Natural killer cell treated with Interleukin-12 subunit alpha and Interleukin-12 subunit beta and Interleukin-15 and Interleukin-18, amount 100 ng/mL, for 72 hours (primary cell): ENCODE results near the gene ZBTB44. TPM values are rescaled to one million over a fixed set of nuclear protein-coding genes. Genes with fewer than 3 reads are reported as not detected.
A peak's percentile ranks its signal among the peaks of the same experiment; 100 is the strongest.
"Not testable (repeated sequence)": the region's sequence is repeated elsewhere in the genome, so short reads cannot be mapped to it uniquely, and the experiment has no call there.

Experiments used
- ATAC-seq, 2 donors: fragments of 150-1000 bp; cut with Tn5 transposase in 1 of 2; sonication (Bioruptor Pico), chemical (Tn5 transposase) in 1 of 2; 2 replicates each; pipeline ENCODE4 v1.10.0; 2021
- DNase-seq: peaks from one replicate; pipeline ENCODE4 v3.0.0; 2022; ENCODE audit warnings: low spot score
- H3K27ac Mint-ChIP-seq, 2 donors: 1 replicate in 1 of 2; 2 replicates in 1 of 2; pipeline ENCODE4 v1.8.0; 2022; ENCODE audit warnings: mixed read lengths in 2 of 2, mild to moderate bottlenecking in 1 of 2, moderate library complexity in 1 of 2
- H3K27me3 Mint-ChIP-seq, 2 donors: 1 replicate in 1 of 2; 2 replicates in 1 of 2; pipeline ENCODE4 v1.8.0; 2022; ENCODE audit warnings: mixed read lengths in 2 of 2
- H3K36me3 Mint-ChIP-seq: one replicate; pipeline ENCODE4 v1.8.0; 2022; ENCODE audit warnings: mixed read lengths
- H3K4me1 Mint-ChIP-seq, 2 donors: 1 replicate in 1 of 2; 2 replicates in 1 of 2; pipeline ENCODE4 v1.8.0; 2022; ENCODE audit warnings: low read depth in 2 of 2, mixed read lengths in 2 of 2, mild to moderate bottlenecking in 1 of 2
- H3K4me3 Mint-ChIP-seq: one replicate; pipeline ENCODE4 v1.8.0; 2022; ENCODE audit warnings: mixed read lengths
- H3K9me3 Mint-ChIP-seq: 2 replicates; pipeline ENCODE4 v1.8.0; 2022; ENCODE audit warnings: mixed read lengths
- total RNA-seq, 2 donors: library from RNA; stranded (reverse); gene quantifications; one replicate each; pipeline ENCODE4 v1.2.3, GENCODE V29; 2022

Gene ZBTB44
- total RNA-seq, 2 donors from 2014 or later: 28.5 to 48.5 TPM

DNA sequence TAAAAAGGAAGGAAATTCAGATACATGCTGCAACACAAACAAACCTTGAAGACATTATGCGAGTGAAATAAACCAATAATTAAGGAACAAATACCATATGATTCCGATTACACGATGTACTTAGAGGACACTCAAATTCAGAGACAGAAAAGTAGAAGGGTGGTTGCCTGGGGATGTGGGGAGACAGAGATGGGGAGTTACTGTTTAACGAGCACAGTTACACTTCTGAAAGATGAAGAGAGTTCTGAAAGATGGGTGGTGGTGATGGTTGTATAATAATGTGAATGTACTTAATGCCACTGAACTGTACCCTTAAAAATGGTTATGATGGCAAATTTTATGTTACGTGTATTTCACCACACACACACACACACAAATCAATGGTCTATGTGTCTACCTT is 14.7 kb downstream of the ZBTB44 start:
- DNase-seq (no peak), ATAC-seq (no peak)
- Mint-ChIP-seq H3K4me3 (no peak overlapping the region), H3K4me1 (peaks cover 35 to 45% of the 10 kb centered on the region in 2 donors), H3K27me3 (no peaks in the 10 kb centered on the region), H3K36me3 (peaks cover 5% of the 10 kb centered on the region), H3K27ac (no peak overlapping the region), H3K9me3 (peaks cover 4% of the 10 kb centered on the region)

- DNase-seq: no peak
- Mint-ChIP-seq H3K27ac (no peak overlapping the region), H3K36me3 (no peaks in the 10 kb centered on the region), H3K9me3 (no peaks in the 10 kb centered on the region), H3K4me3 (no peak overlapping the region), H3K4me1 (peaks cover 19 to 21% of the 10 kb centered on the region in 2 donors), H3K27me3 (no peaks in the 10 kb centered on the region)
- ATAC-seq: no peak
Observed at GRCh38 chr11:130295657-130296056, 19.1 kb downstream of the ZBTB44 start.

DNA sequence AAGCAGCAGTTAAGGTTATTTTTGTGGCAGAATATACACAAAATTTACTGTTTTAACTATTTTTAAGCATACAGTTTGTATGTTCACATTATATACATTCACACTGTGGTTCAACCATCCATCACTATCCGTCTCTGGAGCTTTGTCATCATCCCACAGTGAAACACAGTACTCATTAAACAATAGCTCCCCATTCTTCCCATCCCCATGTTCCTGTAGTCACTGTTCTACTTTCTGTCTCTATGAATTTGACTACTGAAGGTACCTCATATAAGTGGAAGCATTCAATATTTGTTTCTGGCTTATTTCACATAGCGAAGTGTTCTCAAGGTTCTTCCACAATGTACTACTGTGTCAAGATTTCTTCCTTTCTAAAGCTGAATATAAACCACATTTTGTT is 32.6 kb downstream of the ZBTB44 start:
- no peaks in the 10 kb centered on the region for H3K27me3 Mint-ChIP-seq
- ATAC-seq (no peak), DNase-seq (no peak)
- H3K27ac Mint-ChIP-seq: no peak overlapping the region
- peaks cover 11% of the 10 kb centered on the region for H3K36me3 Mint-ChIP-seq
- no peaks in the 10 kb centered on the region for H3K9me3 Mint-ChIP-seq
- H3K4me3 Mint-ChIP-seq: no peak overlapping the region
- peaks cover 28 to 35% of the 10 kb centered on the region in 2 donors for H3K4me1 Mint-ChIP-seq

- H3K27me3 Mint-ChIP-seq, DNase-seq, H3K9me3 Mint-ChIP-seq, H3K27ac Mint-ChIP-seq, H3K4me3 Mint-ChIP-seq, ATAC-seq: not testable (repeated sequence)
- peaks cover 28 to 36% of the 10 kb centered on the region in 2 donors for H3K4me1 Mint-ChIP-seq
- peaks cover 11% of the 10 kb centered on the region for H3K36me3 Mint-ChIP-seq
Observed at GRCh38 chr11:130281341-130281740, 33.4 kb downstream of the ZBTB44 start.

DNA sequence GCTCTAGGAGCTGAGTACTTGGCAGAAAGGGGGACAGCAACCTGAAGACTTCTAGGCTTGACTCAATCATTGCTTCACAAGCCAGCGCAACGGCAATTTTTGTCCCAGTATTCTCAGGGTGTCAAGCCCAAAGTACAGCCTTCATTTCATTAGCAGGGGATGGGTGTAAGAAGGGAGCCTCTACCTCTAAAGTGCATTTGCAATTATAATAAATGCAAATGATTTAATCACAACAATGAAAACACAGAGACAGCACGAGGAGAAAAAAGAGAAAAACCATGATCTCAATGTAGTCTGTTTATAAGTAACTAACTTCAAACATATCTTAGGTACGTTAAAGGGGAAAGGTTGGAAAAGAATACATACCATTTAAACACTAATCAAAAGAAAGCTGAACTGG is 34.7 kb downstream of the ZBTB44 start:
- H3K9me3 Mint-ChIP-seq: no peaks in the 10 kb centered on the region
- H3K36me3 Mint-ChIP-seq: peaks cover 11% of the 10 kb centered on the region
- ATAC-seq: no peak
- H3K27me3 Mint-ChIP-seq: no peaks in the 10 kb centered on the region
- no peak overlapping the region for H3K4me3 Mint-ChIP-seq
- DNase-seq: no peak
- H3K27ac Mint-ChIP-seq: no peak overlapping the region
- peaks cover 23 to 33% of the 10 kb centered on the region in 2 donors for H3K4me1 Mint-ChIP-seq

GRCh38 chr11:130278745-130279144 is 36.0 kb downstream of the ZBTB44 start:
- H3K27me3 Mint-ChIP-seq: no peaks in the 10 kb centered on the region
- H3K36me3 Mint-ChIP-seq: peaks cover 11% of the 10 kb centered on the region
- H3K9me3 Mint-ChIP-seq: no peaks in the 10 kb centered on the region
- no peak for ATAC-seq
- no peak for DNase-seq
- H3K4me1 Mint-ChIP-seq: peaks cover 23 to 33% of the 10 kb centered on the region in 2 donors
- no peak overlapping the region for H3K27ac Mint-ChIP-seq
- H3K4me3 Mint-ChIP-seq: peak overlapping the region; percentile 57

DNA sequence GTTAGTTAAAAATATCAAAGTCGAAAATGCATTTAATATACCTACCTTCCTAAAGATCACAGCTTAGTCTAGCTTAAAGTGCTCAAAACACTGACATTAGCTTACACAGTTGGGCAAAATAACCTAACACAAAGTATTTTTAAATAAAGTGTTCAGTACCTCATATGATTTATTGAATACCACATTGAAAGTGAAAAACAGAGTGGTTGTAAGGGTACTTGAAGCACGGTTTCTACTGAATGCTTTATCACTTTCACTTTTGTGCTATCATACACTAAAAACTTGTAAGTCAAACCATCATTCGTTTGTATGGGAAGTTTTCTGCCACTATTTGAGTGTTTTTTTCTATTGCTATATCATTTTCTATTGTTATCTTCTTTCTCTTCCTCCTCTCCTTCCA is 36.6 kb downstream of the ZBTB44 start:
- DNase-seq (no peak), ATAC-seq (no peak)
- Mint-ChIP-seq H3K9me3 (no peaks in the 10 kb centered on the region), H3K4me1 (peaks cover 23 to 33% of the 10 kb centered on the region in 2 donors), H3K36me3 (peaks cover 11% of the 10 kb centered on the region), H3K27ac (no peak overlapping the region), H3K4me3 (peak overlapping the region; percentile 57), H3K27me3 (no peaks in the 10 kb centered on the region)

DNA sequence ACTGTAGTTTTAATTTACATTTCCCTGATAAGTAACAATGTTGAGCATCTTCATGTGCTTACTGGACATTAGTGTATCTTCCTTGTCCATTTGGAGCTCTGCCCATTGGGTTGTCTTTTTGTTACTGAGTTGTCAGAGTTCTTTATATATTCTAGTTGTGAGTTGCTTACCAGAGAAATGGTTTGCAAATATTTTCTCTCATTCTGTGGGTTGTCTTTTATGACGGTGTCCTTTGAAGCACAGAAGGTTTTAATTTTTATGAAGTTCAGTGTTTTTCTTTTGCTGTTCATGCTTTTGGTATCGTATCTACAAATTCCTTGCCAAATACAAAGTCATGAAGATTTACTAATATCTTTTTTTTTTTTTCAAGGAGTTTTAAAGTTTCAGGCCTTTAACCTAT is 42.4 kb downstream of the ZBTB44 start:
- no peaks in the 10 kb centered on the region for H3K9me3 Mint-ChIP-seq
- H3K36me3 Mint-ChIP-seq: no peaks in the 10 kb centered on the region
- H3K4me3 Mint-ChIP-seq: no peak overlapping the region
- H3K27ac Mint-ChIP-seq: no peak overlapping the region
- no peaks in the 10 kb centered on the region for H3K27me3 Mint-ChIP-seq
- H3K4me1 Mint-ChIP-seq: peaks cover 5 to 18% of the 10 kb centered on the region in 2 donors
- no peak for ATAC-seq
- no peak for DNase-seq

GRCh38 chr11:130269326-130269943 is 45.3 kb downstream of the ZBTB44 start:
- Mint-ChIP-seq H3K27ac (peak overlapping the region in 1 of 2 donors; percentile 62), H3K4me1 (peaks cover 15 to 23% of the 10 kb centered on the region in 2 donors), H3K9me3 (no peaks in the 10 kb centered on the region), H3K36me3 (no peaks in the 10 kb centered on the region), H3K27me3 (no peaks in the 10 kb centered on the region), H3K4me3 (no peak overlapping the region)
- ATAC-seq (no peak), DNase-seq (no peak)

GRCh38 chr11:130263351-130263750 is 51.4 kb downstream of the ZBTB44 start:
- H3K27me3 Mint-ChIP-seq: no peaks in the 10 kb centered on the region
- DNase-seq (no peak), ATAC-seq (no peak)
- H3K4me1 Mint-ChIP-seq: peaks cover 27 to 35% of the 10 kb centered on the region in 2 donors
- peaks cover 2% of the 10 kb centered on the region for H3K9me3 Mint-ChIP-seq
- H3K36me3 Mint-ChIP-seq: peaks cover 11% of the 10 kb centered on the region
- H3K4me3 Mint-ChIP-seq: no peak overlapping the region
- peak overlapping the region in 1 of 2 donors; percentile 11 for H3K27ac Mint-ChIP-seq

- H3K9me3 Mint-ChIP-seq: peaks cover 2% of the 10 kb centered on the region
- ATAC-seq (no peak), DNase-seq (no peak)
- no peaks in the 10 kb centered on the region for H3K27me3 Mint-ChIP-seq
- no peak overlapping the region for H3K27ac Mint-ChIP-seq
- H3K4me1 Mint-ChIP-seq: peaks cover 27 to 41% of the 10 kb centered on the region in 2 donors
- H3K36me3 Mint-ChIP-seq: peaks cover 13% of the 10 kb centered on the region
- H3K4me3 Mint-ChIP-seq: no peak overlapping the region
Observed at GRCh38 chr11:130262424-130262823, 52.3 kb downstream of the ZBTB44 start.

DNA sequence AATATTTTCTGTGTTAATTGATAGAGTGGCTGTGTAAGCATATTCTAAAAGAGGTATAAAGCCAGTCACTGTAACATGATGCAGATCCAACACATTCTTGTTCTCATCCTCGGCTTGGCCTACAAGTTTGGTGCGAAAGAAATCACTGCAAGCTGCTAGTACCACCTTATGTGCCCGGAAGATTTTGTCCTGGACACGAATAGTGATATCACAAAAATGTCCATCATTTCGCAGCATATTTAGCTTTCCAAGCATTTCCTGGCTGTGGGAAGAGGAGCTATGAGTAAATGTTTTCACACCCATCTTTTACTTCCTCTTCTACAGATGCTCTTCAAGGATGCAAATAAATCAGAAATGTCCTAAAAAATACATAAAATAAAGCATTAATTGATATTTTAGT is 53.1 kb downstream of the ZBTB44 start:
- H3K27me3 Mint-ChIP-seq: no peaks in the 10 kb centered on the region
- H3K4me1 Mint-ChIP-seq: peaks cover 33 to 44% of the 10 kb centered on the region in 2 donors
- peaks cover 13% of the 10 kb centered on the region for H3K36me3 Mint-ChIP-seq
- no peak overlapping the region for H3K4me3 Mint-ChIP-seq
- peaks cover 2% of the 10 kb centered on the region for H3K9me3 Mint-ChIP-seq
- no peak for DNase-seq
- H3K27ac Mint-ChIP-seq: no peak overlapping the region
- no peak for ATAC-seq

DNA sequence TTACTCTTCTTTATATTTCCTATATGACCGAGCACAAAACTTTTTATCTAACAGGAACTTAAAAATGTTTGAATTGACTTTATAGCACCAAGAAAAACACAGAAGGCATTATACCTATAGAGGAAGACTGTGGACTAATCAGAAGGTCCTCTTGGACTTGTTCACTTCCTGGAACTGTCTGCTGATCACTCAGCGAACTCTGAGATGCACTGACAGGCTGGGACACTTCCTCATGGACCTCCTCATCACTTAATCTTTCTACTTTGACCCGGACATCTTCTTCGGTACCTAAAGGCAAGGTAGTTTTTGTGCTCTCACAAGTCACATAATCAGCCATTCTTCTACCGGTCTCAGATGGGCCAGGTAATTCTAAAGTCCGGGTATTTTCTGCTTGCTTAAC is 54.0 kb downstream of the ZBTB44 start:
- no peak overlapping the region for H3K27ac Mint-ChIP-seq
- H3K36me3 Mint-ChIP-seq: peaks cover 16% of the 10 kb centered on the region
- DNase-seq (no peak), ATAC-seq (no peak)
- no peaks in the 10 kb centered on the region for H3K27me3 Mint-ChIP-seq
- H3K4me3 Mint-ChIP-seq: no peak overlapping the region
- H3K4me1 Mint-ChIP-seq: peaks cover 31 to 46% of the 10 kb centered on the region in 2 donors
- peaks cover 2% of the 10 kb centered on the region for H3K9me3 Mint-ChIP-seq

DNA sequence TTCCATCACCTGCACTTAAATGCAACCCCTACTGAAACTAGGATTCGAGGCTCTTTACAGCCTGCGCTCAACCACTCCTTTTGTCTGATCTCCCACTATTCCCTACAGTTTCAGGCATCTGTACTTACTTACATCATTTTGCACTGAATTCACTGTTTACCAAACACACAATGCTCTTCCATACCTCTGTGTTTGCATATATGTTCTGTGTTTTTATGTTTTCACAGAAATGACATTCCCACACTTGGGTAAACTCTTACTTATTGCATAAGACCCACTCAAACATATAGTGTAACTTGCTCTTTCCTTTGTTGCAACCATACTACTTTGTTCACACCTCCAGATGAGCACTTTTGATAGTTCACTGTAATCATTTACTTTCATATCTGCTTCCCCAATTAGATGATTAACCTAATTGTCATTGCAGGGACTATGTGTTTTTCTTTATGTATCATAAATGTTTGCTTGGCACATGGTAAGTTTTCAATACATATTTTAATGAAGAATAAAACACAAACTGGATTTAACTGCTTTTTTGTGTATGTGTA is 54.6 kb downstream of the ZBTB44 start:
- Mint-ChIP-seq H3K4me3 (no peak overlapping the region), H3K4me1 (peaks cover 28 to 44% of the 10 kb centered on the region in 2 donors), H3K9me3 (peaks cover 2% of the 10 kb centered on the region), H3K27ac (no peak overlapping the region), H3K27me3 (no peaks in the 10 kb centered on the region), H3K36me3 (peaks cover 16% of the 10 kb centered on the region)
- no peak for DNase-seq
- no peak for ATAC-seq
